ENCODE measurements around the gene HRAS. TPM values are rescaled to one million over a fixed set of nuclear protein-coding genes. Genes with fewer than 3 reads are reported as not detected.

HRAS gene
- total RNA-seq, 1 experiment from 2014 or later: 47.9 TPM

DNA sequence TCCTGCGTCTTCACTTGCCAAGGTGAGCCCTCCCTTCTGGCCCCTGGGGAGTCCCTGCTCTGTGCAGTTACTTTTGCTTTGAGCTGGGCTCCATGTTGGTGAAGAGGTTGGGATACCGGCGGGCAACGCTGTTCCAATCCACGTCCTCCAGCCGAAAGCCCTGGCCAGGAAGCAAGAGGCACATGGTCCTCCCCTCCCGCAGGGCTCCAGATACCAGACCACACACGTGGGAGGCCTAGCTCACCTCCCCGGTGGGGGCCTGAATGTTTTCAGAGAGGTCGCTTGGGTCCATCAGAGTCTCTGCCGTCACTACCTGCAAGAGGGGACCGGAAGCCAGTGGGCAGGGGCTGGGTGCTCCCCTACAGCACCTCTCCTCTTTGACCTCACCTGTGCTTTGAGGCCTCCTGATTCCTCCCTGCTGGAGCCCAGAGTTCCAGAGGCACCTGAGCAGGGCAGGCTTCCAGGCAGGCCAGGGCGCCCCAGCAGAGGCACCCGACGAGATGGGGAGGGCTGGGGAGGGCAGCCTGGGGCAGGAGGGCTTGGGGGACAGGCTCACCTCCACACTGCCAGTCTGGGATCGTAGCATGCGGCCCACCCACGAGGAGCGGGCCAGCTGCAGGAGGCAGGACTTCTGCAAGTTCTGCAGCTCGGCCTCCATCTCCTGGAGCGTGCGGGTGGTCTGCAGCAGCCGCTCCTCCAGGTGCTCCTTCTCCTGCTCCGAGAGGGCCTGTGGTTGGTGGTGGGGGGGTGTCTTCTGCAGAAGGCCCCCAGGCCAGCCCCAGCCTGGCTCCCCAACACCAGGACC is 22.2 kb upstream of the HRAS start:
- Mint-ChIP-seq H3K4me3 (ENCODE audit: low read depth, unreplicated experiment) (no peak overlapping the region), H3K4me1 (ENCODE audit: low read depth, unreplicated experiment) (no peaks in the 10 kb centered on the region), H3K36me3 (ENCODE audit: insufficient read depth, unreplicated experiment) (peaks cover 65% of the 10 kb centered on the region), H3K9me3 (ENCODE audit: low read depth, unreplicated experiment) (no peaks in the 10 kb centered on the region), H3K27me3 (ENCODE audit: unreplicated experiment) (no peaks in the 10 kb centered on the region), H3K27ac (ENCODE audit: unreplicated experiment) (no peak overlapping the region)
- intact Hi-C loops (cut with micrococcal nuclease; ENCODE audit: unreplicated experiment): loop anchor here (10.0 kb wide), 1 partner anchor 167 kb away; no protein-coding TSS in a partner anchor
- no TSS peak for BruUV-seq (replicated peaks)
- TF ChIP-seq CTCF (IDR thresholded peaks at IDR 0.05; ENCODE audit: unreplicated experiment): no peak
- DNase-seq: no peak
- CTCF ChIA-PET: interaction anchor here (0.5 kb wide), 1 partner anchor 147 kb away, joined by 4 read pairs; no protein-coding TSS in a partner anchor

GRCh38 chr11:556662-557256 is 21.4 kb upstream of the HRAS start:
- H3K36me3 Mint-ChIP-seq (ENCODE audit: insufficient read depth, unreplicated experiment): peaks cover 60% of the 10 kb centered on the region
- no peak overlapping the region for H3K27ac Mint-ChIP-seq (ENCODE audit: unreplicated experiment)
- no peak for DNase-seq
- CTCF ChIA-PET: interaction anchor here (0.9 kb wide), 1 partner anchor 31 kb away, joined by 3 read pairs; no protein-coding TSS in a partner anchor
- H3K27me3 Mint-ChIP-seq (ENCODE audit: unreplicated experiment): no peaks in the 10 kb centered on the region
- intact Hi-C loops (cut with micrococcal nuclease; ENCODE audit: unreplicated experiment): loop anchor here (10.0 kb wide), 1 partner anchor 168 kb away; no protein-coding TSS in a partner anchor
- no peak for TF ChIP-seq CTCF (IDR thresholded peaks at IDR 0.05; ENCODE audit: unreplicated experiment)
- no TSS peak for BruUV-seq (replicated peaks)
- H3K4me1 Mint-ChIP-seq (ENCODE audit: low read depth, unreplicated experiment): no peaks in the 10 kb centered on the region
- H3K9me3 Mint-ChIP-seq (ENCODE audit: low read depth, unreplicated experiment): no peaks in the 10 kb centered on the region
- H3K4me3 Mint-ChIP-seq (ENCODE audit: low read depth, unreplicated experiment): peak overlapping the region; percentile 54

DNA sequence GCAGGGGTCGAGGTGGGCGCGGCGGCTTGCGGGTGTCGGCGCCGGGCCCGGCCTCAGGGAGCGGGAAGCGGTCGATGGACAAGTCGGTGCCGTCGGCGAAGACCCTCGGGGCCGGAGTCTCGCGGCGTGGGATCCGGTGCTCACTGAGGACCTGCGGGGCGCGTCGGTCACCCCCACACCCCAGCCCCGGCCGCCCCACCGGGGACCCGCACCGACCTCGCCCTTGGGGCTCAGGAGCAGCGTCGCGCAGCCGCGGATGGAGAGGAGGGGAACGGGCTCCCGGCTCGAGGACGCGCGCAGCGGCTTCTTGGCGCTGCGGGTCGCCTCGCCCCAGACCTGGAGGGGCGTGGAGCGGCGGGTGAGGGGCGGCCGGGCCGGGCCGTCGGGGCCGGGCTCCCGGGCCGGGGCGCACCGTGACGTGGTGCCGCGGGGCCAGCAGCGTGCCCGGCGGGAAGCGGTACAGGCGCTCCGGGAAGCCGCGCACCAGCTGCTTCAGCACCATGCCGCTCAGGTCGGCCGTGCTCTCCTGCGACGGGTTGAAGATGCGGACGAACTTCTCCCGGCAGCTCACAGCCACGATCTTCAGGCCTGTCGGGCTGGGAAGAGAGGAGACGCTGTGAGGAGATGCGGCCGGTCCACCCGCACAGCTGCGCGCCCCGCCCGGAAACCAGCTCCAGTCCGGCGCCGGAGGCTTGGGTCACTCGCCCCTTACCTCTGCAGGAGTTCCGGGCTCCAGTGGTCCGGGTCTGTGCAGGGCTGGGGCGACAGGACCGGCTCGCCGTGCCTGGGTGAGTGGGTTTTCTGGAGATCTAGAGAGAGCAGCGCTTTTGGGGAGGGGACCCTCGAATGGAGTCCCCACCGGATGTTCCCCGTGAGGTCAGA is 20.6 kb upstream of the HRAS start:
- no peak for TF ChIP-seq CTCF (IDR thresholded peaks at IDR 0.05; ENCODE audit: unreplicated experiment)
- Mint-ChIP-seq H3K4me3 (ENCODE audit: low read depth, unreplicated experiment) (peak overlapping the region; percentile 54), H3K4me1 (ENCODE audit: low read depth, unreplicated experiment) (no peaks in the 10 kb centered on the region), H3K27me3 (ENCODE audit: unreplicated experiment) (no peaks in the 10 kb centered on the region), H3K27ac (ENCODE audit: unreplicated experiment) (no peak overlapping the region), H3K36me3 (ENCODE audit: insufficient read depth, unreplicated experiment) (peaks cover 53% of the 10 kb centered on the region), H3K9me3 (ENCODE audit: low read depth, unreplicated experiment) (no peaks in the 10 kb centered on the region)
- intact Hi-C loops (cut with micrococcal nuclease; ENCODE audit: unreplicated experiment): loop anchor here (10.0 kb wide), 1 partner anchor 169 kb away; no protein-coding TSS in a partner anchor
- DNase-seq: no peak
- no TSS peak for BruUV-seq (replicated peaks)
- CTCF ChIA-PET: interaction anchor here (0.9 to 1.4 kb wide), 2 partner anchors 32 to 172 kb away, joined by 3 read pairs; no protein-coding TSS in a partner anchor

DNA sequence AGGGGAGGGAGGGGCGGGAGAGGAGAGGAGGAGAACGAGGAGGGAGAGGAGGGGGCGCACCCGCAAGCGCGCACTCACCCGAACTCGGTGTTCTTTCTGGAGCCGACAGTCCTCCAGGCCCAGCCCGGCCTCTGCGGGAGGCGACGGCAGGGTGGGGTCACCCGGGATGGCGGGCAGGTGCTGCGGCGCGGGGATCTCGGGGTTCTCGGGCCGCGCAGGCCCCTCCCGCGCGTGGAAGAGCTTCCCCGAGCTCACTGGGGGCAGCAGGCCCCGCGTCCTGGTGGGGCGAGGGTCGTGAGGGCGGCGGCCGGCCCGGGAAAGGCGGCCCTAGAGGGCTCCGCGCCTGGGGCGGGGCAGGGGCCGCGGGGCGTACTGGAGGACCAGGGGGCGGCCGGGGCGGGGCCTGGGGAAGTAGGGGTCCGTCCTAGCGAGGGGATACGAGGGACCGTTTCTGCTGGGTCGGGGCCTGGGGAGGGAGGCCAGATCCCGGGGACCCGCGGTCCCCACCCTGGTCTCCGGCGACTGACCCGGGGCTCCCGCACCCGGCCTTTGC is 19.9 kb upstream of the HRAS start:
- BruUV-seq (replicated peaks): no TSS peak
- no peak overlapping the region for H3K27ac Mint-ChIP-seq (ENCODE audit: unreplicated experiment)
- H3K4me1 Mint-ChIP-seq (ENCODE audit: low read depth, unreplicated experiment): no peaks in the 10 kb centered on the region
- peak overlapping the region; percentile 54 for H3K4me3 Mint-ChIP-seq (ENCODE audit: low read depth, unreplicated experiment)
- H3K9me3 Mint-ChIP-seq (ENCODE audit: low read depth, unreplicated experiment): no peaks in the 10 kb centered on the region
- H3K36me3 Mint-ChIP-seq (ENCODE audit: insufficient read depth, unreplicated experiment): peaks cover 45% of the 10 kb centered on the region
- CTCF ChIA-PET: interaction anchor here (0.5 to 1.4 kb wide), 7 partner anchors 33 to 348 kb away, joined by 3 to 6 read pairs (median 4); partner anchors contain the start of genes BET1L, CD151, DEAF1 and TMEM80
- no peaks in the 10 kb centered on the region for H3K27me3 Mint-ChIP-seq (ENCODE audit: unreplicated experiment)
- no peak for TF ChIP-seq CTCF (IDR thresholded peaks at IDR 0.05; ENCODE audit: unreplicated experiment)
- DNase-seq: no peak
- intact Hi-C loops (cut with micrococcal nuclease; ENCODE audit: unreplicated experiment): loop anchor here (10.0 kb wide), 1 partner anchor 169 kb away; no protein-coding TSS in a partner anchor
